Gastrocnemius medialis (tissue), 4 donors: ENCODE data around the gene NOL9. TPM values are rescaled to one million over a fixed set of nuclear protein-coding genes. Genes with fewer than 3 reads are reported as not detected.

Experiments used
- ATAC-seq, 2 donors: fragments of 150-250 bp; one replicate each; pipeline ENCODE4 v1.9.1; 2016
- DNase-seq, 2 donors: peaks; one replicate each; pipeline ENCODE4 v3.0.0-alpha.2; 2019
- H3K27ac ChIP-seq, 4 donors: fragments of 200-600 bp; sonication (generic); 1 replicate in 1 of 4; 2 replicates in 3 of 4; pipeline ENCODE4 v1.5.1; 2016 to 2018; ENCODE audit warnings: mild to moderate bottlenecking in 2 of 4, moderate library complexity in 1 of 4
- H3K27me3 ChIP-seq, 3 donors: fragments of 200-600 bp; sonication (generic) in 2 of 3; 1 replicate in 1 of 3; 2 replicates in 2 of 3; pipeline versions ENCODE4 v1.5.1 to v1.6.0; 2016 to 2019; ENCODE audit warnings: mild to moderate bottlenecking in 1 of 3, moderate library complexity in 1 of 3
- H3K36me3 ChIP-seq, 2 donors: fragments of 200-600 bp; sonication (generic) in 1 of 2; one replicate each; pipeline ENCODE4 v1.5.1; 2017 to 2018
- H3K4me1 ChIP-seq, 2 donors: fragments of 200-600 bp; sonication (generic) in 1 of 2; one replicate each; pipeline ENCODE4 v1.5.1; 2016 to 2017; ENCODE audit warnings: mild to moderate bottlenecking in 2 of 2
- H3K4me3 ChIP-seq, 4 donors: fragments of 200-600 bp; sonication (generic) in 3 of 4; 1 replicate in 1 of 4; 2 replicates in 3 of 4; pipeline ENCODE4 v1.5.1; 2016 to 2019; ENCODE audit warnings: mild to moderate bottlenecking in 2 of 4
- H3K9me3 ChIP-seq, 3 donors: fragments of 200-600 bp; sonication (generic) in 2 of 3; 1 replicate in 1 of 3; 2 replicates in 2 of 3; pipeline ENCODE4 v1.5.1; 2016 to 2019
- CTCF ChIP-seq, 5 experiments: fragments of 450-650 bp in 3 of 5; fragments of 200-600 bp in 2 of 5; sonication (generic) in 2 of 5; IDR thresholded peaks in 4 of 5; conservative IDR thresholded peaks in 1 of 5; 1 replicate in 4 of 5; 2 replicates in 1 of 5; pipeline ENCODE4 v1.5.1; 2016 to 2019; ENCODE audit warnings: antibody characterized with exemption in 5 of 5, mild to moderate bottlenecking in 3 of 5, moderate library complexity in 3 of 5
- POLR2A ChIP-seq, 2 donors: fragments of 450-650 bp; IDR thresholded peaks; one replicate each; pipeline ENCODE4 v1.6.1; 2017; ENCODE audit warnings: antibody characterized with exemption in 2 of 2, mild to moderate bottlenecking in 2 of 2, moderate library complexity in 2 of 2
- in situ Hi-C, 4 donors: fragments of 200-750 bp; cut with MboI; loops; one replicate each; pipeline versions ENCODE4 v1.15.0 to v1.8.0; 2017; ENCODE audit warnings: low sequenced_read_pairs in 4 of 4
- intact Hi-C: fragments of 100-400 bp; cut with DNase I; formaldehyde crosslinking; loops from one replicate; pipeline ENCODE4 v1.15.1; 2023; ENCODE audit warnings: low total_unique reads
- total RNA-seq, 4 donors: library from RNA; depleted of rRNA; stranded (reverse); fragments of >200 nt; gene quantifications; one replicate each; pipeline versions ENCODE4 v1.1.0 to v1.2.3, GENCODE V29; 2016

NOL9 gene
- total RNA-seq, 4 donors from 2014 or later: 13.6 to 33.0 (median 21.9) TPM

- peaks cover 0 to 20% of the 10 kb centered on the region in 2 donors for H3K36me3 ChIP-seq
- no peak for ATAC-seq
- peak overlapping the region; percentile 98 to 100 (median 100) for H3K27ac ChIP-seq
- H3K4me1 ChIP-seq: peaks cover 59 to 85% of the 10 kb centered on the region in 2 donors
- TF ChIP-seq POLR2A (IDR thresholded peaks at IDR 0.05): no peak
- TF ChIP-seq CTCF (IDR thresholded peaks at IDR 0.05 in 4 of 5, conservative IDR thresholded peaks at IDR 0.05 in 1 of 5): peak in 1 of 5 experiments; percentile 12
- in situ Hi-C loops: loop anchor here in 1 of 4 donors (10.0 kb wide), 1 partner anchor 46 kb away; no protein-coding TSS in a partner anchor
- no peak overlapping the region for H3K4me3 ChIP-seq
- H3K9me3 ChIP-seq: no peaks in the 10 kb centered on the region
- intact Hi-C loops: no loop called here
- peak in 1 of 2 donors; percentile 24 for DNase-seq
- H3K27me3 ChIP-seq: no peaks in the 10 kb centered on the region
Observed at GRCh38 chr1:6588128-6588892, 34.0 kb upstream of the NOL9 start.

- Histone ChIP-seq H3K27me3 (no peaks in the 10 kb centered on the region), H3K4me1 (peaks cover 50 to 77% of the 10 kb centered on the region in 2 donors), H3K9me3 (no peaks in the 10 kb centered on the region), H3K36me3 (peaks cover 0 to 12% of the 10 kb centered on the region in 2 donors), H3K27ac (peak overlapping the region; percentile 98 to 100 (median 100)), H3K4me3 (no peak overlapping the region)
- intact Hi-C loops (no loop called here), in situ Hi-C loops (loop anchor here in 1 of 4 donors (10.0 kb wide), 1 partner anchor 47 kb away; no protein-coding TSS in a partner anchor)
- DNase-seq (peak; percentile 51 to 89), ATAC-seq (peak; percentile 9 to 53)
- TF ChIP-seq CTCF (IDR thresholded peaks at IDR 0.05 in 4 of 5, conservative IDR thresholded peaks at IDR 0.05 in 1 of 5) (no peak), POLR2A (IDR thresholded peaks at IDR 0.05) (no peak)
Observed at GRCh38 chr1:6587261-6588005, 33.1 kb upstream of the NOL9 start.

- no peak for ATAC-seq
- intact Hi-C loops: no loop called here
- in situ Hi-C loops: loop anchor here in 1 of 4 donors (10.0 kb wide), 1 partner anchor 48 kb away; no protein-coding TSS in a partner anchor
- peak in 1 of 2 donors; percentile 35 for DNase-seq
- no peaks in the 10 kb centered on the region for H3K9me3 ChIP-seq
- TF ChIP-seq CTCF (IDR thresholded peaks at IDR 0.05 in 4 of 5, conservative IDR thresholded peaks at IDR 0.05 in 1 of 5) (no peak), POLR2A (IDR thresholded peaks at IDR 0.05) (no peak)
- no peaks in the 10 kb centered on the region for H3K27me3 ChIP-seq
- H3K4me1 ChIP-seq: peaks cover 41 to 70% of the 10 kb centered on the region in 2 donors
- peak overlapping the region; percentile 98 to 100 (median 100) for H3K27ac ChIP-seq
- no peak overlapping the region for H3K4me3 ChIP-seq
- peaks cover 0 to 12% of the 10 kb centered on the region in 2 donors for H3K36me3 ChIP-seq
Observed at GRCh38 chr1:6586404-6586816, 32.1 kb upstream of the NOL9 start.

GRCh38 chr1:6585841-6586240 lies 31.5 kb upstream of the NOL9 start:
- Histone ChIP-seq H3K27me3 (no peaks in the 10 kb centered on the region), H3K4me1 (peaks cover 42 to 70% of the 10 kb centered on the region in 2 donors), H3K4me3 (no peak overlapping the region), H3K9me3 (no peaks in the 10 kb centered on the region), H3K27ac (peak overlapping the region; percentile 98 to 100 (median 100)), H3K36me3 (peaks cover 0 to 12% of the 10 kb centered on the region in 2 donors)
- in situ Hi-C loops: loop anchor here in 1 of 4 donors (10.0 kb wide), 1 partner anchor 49 kb away; no protein-coding TSS in a partner anchor
- intact Hi-C loops: no loop called here
- no peak for ATAC-seq
- DNase-seq: peak in 1 of 2 donors; percentile 22
- TF ChIP-seq POLR2A (IDR thresholded peaks at IDR 0.05) (no peak), CTCF (IDR thresholded peaks at IDR 0.05 in 4 of 5, conservative IDR thresholded peaks at IDR 0.05 in 1 of 5) (no peak)
